HG03280 (cell line): ENCODE measurements around the gene PAK1.
"Not testable (repeated sequence)": the region's sequence is repeated elsewhere in the genome, so short reads cannot be mapped to it uniquely, and the experiment has no call there.

ENCODE experiments used
- ATAC-seq: cut with Tn5 transposase; IDR thresholded peaks from one replicate; pipeline ENCODE4 v1.9.1; 2021; ENCODE audit warnings: mild to moderate bottlenecking, moderate library complexity; ENCODE audit not compliant: unreplicated experiment

The PAK1 gene

GRCh38 chr11:77407613-77408012, 66.3 kb downstream of the PAK1 start:
- no peak for ATAC-seq

GRCh38 chr11:77406396-77406795, 67.5 kb downstream of the PAK1 start:
- no peak for ATAC-seq

- ATAC-seq, result no peak
Measured at GRCh38 chr11:77403211-77403610, 70.7 kb downstream of the PAK1 start.

GRCh38 chr11:77402218-77402556, 71.7 kb downstream of the PAK1 start:
- ATAC-seq, result no peak

- no peak for ATAC-seq
Measured at GRCh38 chr11:77401486-77402217, 72.2 kb downstream of the PAK1 start.

GRCh38 chr11:77400775-77401449, 73.0 kb downstream of the PAK1 start:
- no peak for ATAC-seq

GRCh38 chr11:77400271-77400670, 73.6 kb downstream of the PAK1 start:
- no peak for ATAC-seq

- ATAC-seq, result no peak
Measured at GRCh38 chr11:77397631-77398030, 76.3 kb downstream of the PAK1 start.

GRCh38 chr11:77396911-77397310, 77.0 kb downstream of the PAK1 start:
- ATAC-seq, result no peak

- no peak for ATAC-seq
Measured at GRCh38 chr11:77396305-77396704, 77.6 kb downstream of the PAK1 start.

GRCh38 chr11:77395460-77396173, 78.3 kb downstream of the PAK1 start:
- no peak for ATAC-seq

GRCh38 chr11:77392842-77393241, 81.1 kb downstream of the PAK1 start:
- no peak for ATAC-seq

GRCh38 chr11:77387701-77388100, 86.2 kb downstream of the PAK1 start:
- ATAC-seq, result no peak

- no peak for ATAC-seq
Measured at GRCh38 chr11:77386178-77386577, 87.7 kb downstream of the PAK1 start.

GRCh38 chr11:77385255-77385771, 88.6 kb downstream of the PAK1 start:
- not testable (repeated sequence) for ATAC-seq

- ATAC-seq, result no peak
Measured at GRCh38 chr11:77384571-77384970, 89.3 kb downstream of the PAK1 start.

- not testable (repeated sequence) for ATAC-seq
Measured at GRCh38 chr11:77383349-77383748, 90.5 kb downstream of the PAK1 start.

GRCh38 chr11:77381729-77382665, 91.9 kb downstream of the PAK1 start:
- ATAC-seq, result no peak

- ATAC-seq, result no peak
Measured at GRCh38 chr11:77379934-77380333, 94.0 kb downstream of the PAK1 start.

GRCh38 chr11:77379253-77379652, 94.6 kb downstream of the PAK1 start:
- ATAC-seq, result no peak

GRCh38 chr11:77377734-77378133, 96.2 kb downstream of the PAK1 start:
- ATAC-seq, result no peak
